GM12878 (cell line): ENCODE data around the gene ARID3A. TPM values are rescaled to one million over a fixed set of nuclear protein-coding genes. Genes with fewer than 3 reads are reported as not detected.
A peak's percentile ranks its signal among the peaks of the same experiment; 100 is the strongest.

Experiments used
- ATAC-seq: fragments of 200-7000 bp; cut with Tn5 transposase; 3 replicates; pipeline ENCODE4 v1.9.1; 2020; ENCODE audit warnings: mild to moderate bottlenecking, moderate library complexity
- BruUV-seq: library from RNA; stranded (reverse); fragments of 400-500 nt; replicated peaks from 2 replicates; lab custom pipeline; 2021; lab: Mats Ljungman, UMichigan
- CTCF ChIA-PET: fragments of 300-600 bp; sonication (Branson Sonifier 250); formaldehyde crosslinking; extraction: SDS; loops from one replicate; lab custom pipeline; 2021; ENCODE audit warnings: inconsistent platforms; lab: Yijun Ruan, JAX
- POLR2A ChIA-PET: fragments of 350-600 bp; formaldehyde crosslinking; extraction: SDS; loops from one replicate; lab custom pipeline; 2021; ENCODE audit warnings: inconsistent platforms; lab: Charles Lee
- RAD21 ChIA-PET: fragments of 300-600 bp; sonication (Branson Sonifier 250); formaldehyde crosslinking; loops from one replicate; lab custom pipeline; 2023; ENCODE audit warnings: antibody characterized with exemption; ENCODE audit not compliant: unreplicated experiment; lab: Charles Lee
- SMC1A ChIA-PET: fragments of 300-600 bp; sonication (Branson Sonifier 250); formaldehyde crosslinking; loops from one replicate; lab custom pipeline; 2023; ENCODE audit not compliant: unreplicated experiment, uncharacterized antibody; lab: Charles Lee
- DNase-seq: peaks from one replicate; pipeline ENCODE4 v3.0.0-alpha.2; 2011; ENCODE audit warnings: low read depth, low spot score
- FAIRE-seq: peaks from 3 replicates; lab custom pipeline; 2011; peaks lifted over from hg19 to GRCh38; lab: Jason Lieb, UNC
- H2AFZ ChIP-seq: 2 replicates; pipeline ENCODE4 v1.6.0; 2011; ENCODE audit warnings: low read depth, low read length, control low read depth; ENCODE audit not compliant: control insufficient read depth
- H3K27ac ChIP-seq: 2 replicates; pipeline ENCODE4 v1.5.1; 2011; ENCODE audit warnings: control low read depth; ENCODE audit not compliant: control insufficient read depth, insufficient read depth
- H3K27me3 ChIP-seq, 2 experiments: replicated peaks in 1 of 2; 2 replicates each; pipeline versions ENCODE4 v1.6.0 to v1.6.1; 2011; ENCODE audit warnings: low read length in 1 of 2; ENCODE audit not compliant: control insufficient read depth in 2 of 2, insufficient read depth in 2 of 2
- H3K36me3 ChIP-seq, 2 experiments: 2 replicates each; pipeline ENCODE4 v1.5.1; 2011; ENCODE audit warnings: low read length in 1 of 2; ENCODE audit not compliant: control insufficient read depth in 2 of 2, insufficient read depth in 2 of 2
- H3K4me1 ChIP-seq: 2 replicates; pipeline ENCODE4 v1.6.1; 2011; ENCODE audit warnings: mild to moderate bottlenecking, low read length, moderate library complexity, mixed read lengths; ENCODE audit not compliant: control insufficient read depth, insufficient read depth
- H3K4me2 ChIP-seq: 2 replicates; pipeline ENCODE4 v1.6.0; 2011; ENCODE audit warnings: control low read depth; ENCODE audit not compliant: control insufficient read depth, insufficient read depth
- H3K4me3 ChIP-seq: fragments of 200-600 bp; sonication (generic); 2 replicates; pipeline ENCODE4 v1.5.1; 2016
- H3K79me2 ChIP-seq: 2 replicates; pipeline ENCODE4 v1.6.0; 2011; ENCODE audit warnings: low read length; ENCODE audit not compliant: control insufficient read depth, insufficient read depth
- H3K9ac ChIP-seq: 2 replicates; pipeline ENCODE4 v1.8.0; 2011; ENCODE audit warnings: low read length, control low read depth, mixed read lengths; ENCODE audit not compliant: control insufficient read depth, insufficient read depth
- H3K9me3 ChIP-seq: replicated peaks from 3 replicates; pipeline ENCODE4 v1.5.1; 2011; ENCODE audit warnings: mild to moderate bottlenecking, low read length; ENCODE audit not compliant: control insufficient read depth, insufficient read depth
- H4K20me1 ChIP-seq: 2 replicates; pipeline ENCODE4 v1.6.0; 2011; ENCODE audit not compliant: control insufficient read depth, insufficient read depth
- ATF3 ChIP-seq: IDR thresholded peaks from 2 replicates; pipeline ENCODE4 v1.6.1; 2011; ENCODE audit warnings: low read depth, mild to moderate bottlenecking, low read length, moderate library complexity, borderline replicate concordance; ENCODE audit errors: extremely low read depth
- BCL3 ChIP-seq: IDR thresholded peaks from 2 replicates; pipeline ENCODE4 v1.6.1; 2011; ENCODE audit warnings: borderline replicate concordance, low read depth, mild to moderate bottlenecking, moderate library complexity, low read length; ENCODE audit not compliant: insufficient read depth, poor library complexity, severe bottlenecking
- BHLHE40 ChIP-seq, 2 experiments: fragments of 450-650 bp in 1 of 2; IDR thresholded peaks; 2 replicates each; pipeline ENCODE4 v1.6.1; 2011 to 2017; ENCODE audit warnings: low read depth in 2 of 2, borderline replicate concordance in 1 of 2, improper control_type of control experiment in 1 of 2, low read length in 1 of 2, mild to moderate bottlenecking in 1 of 2
- EGR1 ChIP-seq, 2 experiments: IDR thresholded peaks; 1 replicate in 1 of 2; 2 replicates in 1 of 2; pipeline ENCODE4 v1.6.1; 2011 to 2012; ENCODE audit warnings: low read depth in 2 of 2, low read length in 2 of 2, borderline replicate concordance in 1 of 2, mild to moderate bottlenecking in 1 of 2, moderate library complexity in 1 of 2
- PBX3 ChIP-seq: IDR thresholded peaks from 2 replicates; pipeline ENCODE4 v1.6.1; 2011; ENCODE audit warnings: mild to moderate bottlenecking, low read depth, low read length, moderate library complexity; ENCODE audit not compliant: insufficient replicate concordance
- RUNX3 ChIP-seq: IDR thresholded peaks from 2 replicates; pipeline ENCODE4 v1.6.1; 2012; ENCODE audit warnings: low read length, inconsistent platforms
- SRF ChIP-seq, 2 experiments: IDR thresholded peaks; 2 replicates each; pipeline ENCODE4 v1.6.1; 2011; ENCODE audit warnings: low read depth in 2 of 2, low read length in 2 of 2, mild to moderate bottlenecking in 1 of 2, moderate library complexity in 1 of 2
- WGBS: methylation state at CpG from one replicate; pipeline ENCODE4 v1.1.6; 2016; ENCODE audit warnings: low lambda C conversion rate; ENCODE audit not compliant: insufficient replicate concordance, insufficient coverage; ENCODE audit errors: missing lambda C conversion rate; 5-methylcytosine and 5-hydroxymethylcytosine counted together
- in situ Hi-C: fragments of 300-500 bp; cut with MboI; formaldehyde crosslinking; loops from 9 replicates; pipeline ENCODE4 v1.14.3; 2018; ENCODE audit warnings: mixed read lengths
- intact Hi-C: fragments of 100-400 bp; cut with micrococcal nuclease; formaldehyde crosslinking; loops from one replicate; pipeline ENCODE4 v1.14.2; 2022; ENCODE audit not compliant: unreplicated experiment
- polyA plus RNA-seq, 11 experiments: library from polyadenylated mRNA; depleted of rRNA in 4 of 11; unstranded in 6 of 11; stranded (reverse) in 5 of 11; fragments of >200 nt; fragmentation: Nextera tagmentation in 4 of 11; fragmentation: Illumina TruSeq in 1 of 11; extraction: Ambion mirVana in 4 of 11; extraction: Trizol in 1 of 11; gene quantifications; 1 replicate in 1 of 11; 2 replicates in 10 of 11; pipeline versions ENCODE4 v1.2.1 to v1.2.3, GENCODE V29; 2011 to 2016; ENCODE audit warnings: inconsistent platforms in 2 of 11, missing spikeins in 2 of 11, low read depth in 1 of 11
- total RNA-seq, 4 experiments: library from RNA; depleted of rRNA in 3 of 4; stranded (reverse); fragments of >200 nt in 3 of 4; fragmentation: Illumina TruSeq in 1 of 4; extraction: Trizol in 1 of 4; gene quantifications; 2 replicates each; pipeline versions ENCODE4 v1.2.1 to v1.2.3, GENCODE V29; 2013 to 2021

ARID3A gene
- total and polyA plus RNA-seq, 10 of the 15 experiments (the other 5 are each of a cell fraction or from before 2014, with no cell fraction given), result 0.76 to 70.0 (median 16.7) TPM

GRCh38 chr19:940591-941291 is 14.9 kb downstream of the ARID3A start:
- BruUV-seq, result no TSS peak
- ChIA-PET SMC1A (no interaction called here), POLR2A (interaction anchor here (0.5 kb wide), 1 partner anchor 31 kb away, joined by 3 read pairs; no protein-coding TSS in a partner anchor), CTCF (no interaction called here), RAD21 (no interaction called here)
- WGBS, result 3% methylated on average over 59 of the region's 64 CpGs
- peak overlapping the region; percentile 79 for H3K4me2 ChIP-seq
- FAIRE-seq (no peak), DNase-seq (no peak), ATAC-seq (no peak)
- H3K4me3 ChIP-seq, result peak overlapping the region; percentile 37; the same call in 1 of the 2 replicates
- peaks cover 7% of the 10 kb centered on the region for H3K4me1 ChIP-seq
- intact Hi-C loops (no loop called here), in situ Hi-C loops (no loop called here)
- no peak overlapping the region for H2AFZ ChIP-seq
- peak; percentile 49; the same call in 1 of the 2 replicates for TF ChIP-seq RUNX3
- no peak for TF ChIP-seq ATF3
- TF ChIP-seq BHLHE40 (IDR thresholded peaks at IDR 0.05; ENCODE audit: borderline replicate concordance in 1 of 2, low read depth in 2 of 2, low read length in 1 of 2), result peak; percentile 51 to 61; a peak in 2 of 4 replicates
- no peak for TF ChIP-seq PBX3
- TF ChIP-seq SRF (IDR thresholded peaks at IDR 0.05; ENCODE audit: low read depth in 2 of 2, low read length in 2 of 2), result peak; percentile 95 to 97
- peak in 1 of 2 experiments; percentile 19; a peak in 1 of 3 replicates for TF ChIP-seq EGR1 (IDR thresholded peaks at IDR 0.05; ENCODE audit: borderline replicate concordance in 1 of 2, low read depth in 2 of 2, low read length in 2 of 2)
- peak; percentile 67 for TF ChIP-seq BCL3
- H3K79me2 ChIP-seq, result peaks cover 64% of the 10 kb centered on the region
- no peaks in the 10 kb centered on the region; the same call in 1 of the 2 replicates for H4K20me1 ChIP-seq
- no peaks in the 10 kb centered on the region for H3K27me3 ChIP-seq
- H3K9ac ChIP-seq, result peak overlapping the region; percentile 18; the same call in 1 of the 2 replicates
- peaks cover 4% of the 10 kb centered on the region for H3K9me3 ChIP-seq
- peak overlapping the region; percentile 58 for H3K27ac ChIP-seq
- peaks cover 30% of the 10 kb centered on the region in 2 experiments for H3K36me3 ChIP-seq
